Lung (tissue), 12 donors: ENCODE data around the gene USP37. TPM values are rescaled to one million over a fixed set of nuclear protein-coding genes. Genes with fewer than 3 reads are reported as not detected.

Experiments
- ATAC-seq: fragments of 200-7000 bp; cut with Tn5 transposase; one replicate; pipeline ENCODE4 v1.9.1; 2020; ENCODE audit warnings: moderate number of reproducible peaks; ENCODE audit not compliant: insufficient read depth, low FRiP score
- DNase-seq, 3 donors: peaks; one replicate each; pipeline ENCODE4 v3.0.0-alpha.2; 2013 to 2017
- H3K27ac ChIP-seq, 2 donors: one replicate each; pipeline ENCODE4 v1.5.1; 2013; ENCODE audit warnings: mild to moderate bottlenecking in 2 of 2, moderate library complexity in 2 of 2, control low read depth in 1 of 2, inconsistent platforms in 1 of 2, low read depth in 1 of 2, low read length in 1 of 2
- H3K27me3 ChIP-seq, 3 donors: one replicate each; pipeline ENCODE4 v1.5.1; 2013; ENCODE audit warnings: low read length in 2 of 3; ENCODE audit not compliant: control insufficient read depth in 3 of 3, insufficient read depth in 3 of 3
- H3K36me3 ChIP-seq, 4 donors: one replicate each; pipeline ENCODE4 v1.5.1; 2013; ENCODE audit warnings: low read length in 4 of 4, mild to moderate bottlenecking in 1 of 4, moderate library complexity in 1 of 4; ENCODE audit not compliant: control insufficient read depth in 4 of 4, insufficient read depth in 4 of 4
- H3K4me1 ChIP-seq, 5 donors: one replicate each; pipeline ENCODE4 v1.5.1; 2013; ENCODE audit warnings: low read length in 5 of 5, mild to moderate bottlenecking in 2 of 5, moderate library complexity in 1 of 5; ENCODE audit not compliant: control insufficient read depth in 5 of 5, insufficient read depth in 5 of 5
- H3K4me3 ChIP-seq: one replicate; pipeline ENCODE4 v1.5.1; 2013; ENCODE audit warnings: mild to moderate bottlenecking, control low read depth, moderate library complexity
- H3K9ac ChIP-seq, 2 donors: one replicate each; pipeline ENCODE4 v1.5.1; 2013; ENCODE audit warnings: low read length in 2 of 2, control low read depth in 1 of 2; ENCODE audit not compliant: insufficient read depth in 1 of 2
- H3K9me3 ChIP-seq, 4 donors: one replicate each; pipeline ENCODE4 v1.5.1; 2013; ENCODE audit warnings: low read length in 3 of 4, mild to moderate bottlenecking in 1 of 4, moderate library complexity in 1 of 4; ENCODE audit not compliant: control insufficient read depth in 4 of 4, insufficient read depth in 3 of 4
- WGBS, 2 donors: extraction: QIAGEN DNeasy Blood & Tissue Kit; methylation state at CpG; one replicate each; pipeline ENCODE4 v1.1.7; 2013; 5-methylcytosine and 5-hydroxymethylcytosine counted together
- polyA plus RNA-seq, 2 donors: library from polyadenylated mRNA; stranded (reverse); fragments of 200-250 nt; gene quantifications; one replicate each; pipeline ENCODE4 v1.2.1, GENCODE V29; 2013
- total RNA-seq, 2 donors: library from RNA; depleted of rRNA in 1 of 2; stranded (reverse); fragments of >200 nt in 1 of 2; gene quantifications; one replicate each; pipeline ENCODE4 v1.2.1, GENCODE V29; 2014 to 2021
- TF ChIP-seq, protein P1 (sequence below): IDR thresholded peaks from 2 replicates; pipeline ENCODE4 v1.5.1; 2012; ENCODE audit warnings: mild to moderate bottlenecking; ENCODE audit errors: control extremely low read depth, extremely low read depth
- donor health status: control.
- donor health status: control.
- donor health status: Bipolar disorder and iron deficiency.
- donor health status: healthy.
- donor health status: DM: yes; HTN: yes; CAD: no.

USP37 gene
- total and polyA plus RNA-seq, 4 donors = 2.6 to 23.5 (median 8.1) TPM

DNA sequence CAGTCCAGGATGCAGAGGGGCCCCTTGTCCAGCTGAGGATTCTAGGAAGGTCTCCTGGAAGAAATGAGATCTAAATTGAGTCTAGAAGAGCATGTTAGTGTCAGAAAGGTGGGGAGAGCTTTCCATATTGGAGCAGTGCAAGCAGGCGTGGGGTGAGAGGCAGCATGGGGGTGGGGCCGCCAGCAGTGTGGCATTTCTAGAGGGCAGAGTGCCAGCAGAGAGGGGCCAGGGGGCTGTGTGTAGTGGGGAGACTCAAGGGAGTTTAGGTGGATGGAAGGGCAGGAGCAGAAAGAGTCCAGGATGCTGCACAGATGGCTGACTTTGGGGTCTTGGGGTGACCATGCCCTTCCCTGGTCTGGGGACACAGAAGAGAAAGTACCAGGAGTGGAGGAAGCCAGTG is 147.1 kb downstream of the USP37 start:
- Histone ChIP-seq H3K4me1 (peaks cover 0 to 3% (median 0%) of the 10 kb centered on the region in 5 donors), H3K9ac (no peak overlapping the region), H3K36me3 (no peaks in the 10 kb centered on the region), H3K27ac (no peak overlapping the region), H3K9me3 (no peaks in the 10 kb centered on the region), H3K27me3 (no peaks in the 10 kb centered on the region), H3K4me3 (no peak overlapping the region)
- ATAC-seq = no peak
- peak in 1 of 3 donors; percentile 13 for DNase-seq
- WGBS, 2 donors = 86 to 87% methylated on average over 2 of the region's 2 CpGs
- TF ChIP-seq, protein P1, sequence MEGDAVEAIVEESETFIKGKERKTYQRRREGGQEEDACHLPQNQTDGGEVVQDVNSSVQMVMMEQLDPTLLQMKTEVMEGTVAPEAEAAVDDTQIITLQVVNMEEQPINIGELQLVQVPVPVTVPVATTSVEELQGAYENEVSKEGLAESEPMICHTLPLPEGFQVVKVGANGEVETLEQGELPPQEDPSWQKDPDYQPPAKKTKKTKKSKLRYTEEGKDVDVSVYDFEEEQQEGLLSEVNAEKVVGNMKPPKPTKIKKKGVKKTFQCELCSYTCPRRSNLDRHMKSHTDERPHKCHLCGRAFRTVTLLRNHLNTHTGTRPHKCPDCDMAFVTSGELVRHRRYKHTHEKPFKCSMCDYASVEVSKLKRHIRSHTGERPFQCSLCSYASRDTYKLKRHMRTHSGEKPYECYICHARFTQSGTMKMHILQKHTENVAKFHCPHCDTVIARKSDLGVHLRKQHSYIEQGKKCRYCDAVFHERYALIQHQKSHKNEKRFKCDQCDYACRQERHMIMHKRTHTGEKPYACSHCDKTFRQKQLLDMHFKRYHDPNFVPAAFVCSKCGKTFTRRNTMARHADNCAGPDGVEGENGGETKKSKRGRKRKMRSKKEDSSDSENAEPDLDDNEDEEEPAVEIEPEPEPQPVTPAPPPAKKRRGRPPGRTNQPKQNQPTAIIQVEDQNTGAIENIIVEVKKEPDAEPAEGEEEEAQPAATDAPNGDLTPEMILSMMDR = no peak

GRCh38 chr2:218419630-218420216 is 148.4 kb downstream of the USP37 start:
- Histone ChIP-seq H3K36me3 (no peaks in the 10 kb centered on the region), H3K27ac (no peak overlapping the region), H3K4me3 (no peak overlapping the region), H3K4me1 (peaks cover 0 to 3% (median 0%) of the 10 kb centered on the region in 5 donors), H3K9ac (no peak overlapping the region), H3K27me3 (no peaks in the 10 kb centered on the region), H3K9me3 (no peaks in the 10 kb centered on the region)
- TF ChIP-seq, protein P1 = no peak
- 81 to 91% methylated on average over 7 of the region's 7 CpGs for WGBS, 2 donors
- peak in 1 of 3 donors; percentile 28 for DNase-seq
- ATAC-seq = no peak

- Histone ChIP-seq H3K9me3 (no peaks in the 10 kb centered on the region), H3K27ac (no peak within 1 kb of the TSS), H3K9ac (no peak within 1 kb of the TSS), H3K4me3 (no peak within 1 kb of the TSS), H3K4me1 (peaks cover 0 to 3% (median 0%) of the 10 kb centered on the region in 5 donors), H3K27me3 (no peaks in the 10 kb centered on the region), H3K36me3 (no peaks in the 10 kb centered on the region)
- TF ChIP-seq, protein P1 = no peak
- no peak for DNase-seq
- WGBS, 2 donors = 87 to 91% methylated on average over 9 of the region's 9 CpGs
- no peak for ATAC-seq
Measured at GRCh38 chr2:218418717-218419458, 149.3 kb downstream of the USP37 start, which contains the start of gene VIL1. Gene VIL1, plus strand, starts transcription at chr2:218419123. Its CDS starts 4,656 bp downstream, at chr2:218423779.
